Measurements from ENCODE around the gene UROC1. TPM values are rescaled to one million over a fixed set of nuclear protein-coding genes. Genes with fewer than 3 reads are reported as not detected.

UROC1 gene
- total RNA-seq, 1 experiment from 2014 or later = not detected

GRCh38 chr3:126514161-126514560 is 3.4 kb downstream of the UROC1 start:
- Histone ChIP-seq H3K79me2 (ENCODE audit: insufficient read depth, low read length) (no peaks in the 10 kb centered on the region), H3K9me2 (ENCODE audit: insufficient read depth) (no peaks in the 10 kb centered on the region), H3K4me3 (replicated peaks in 1 of 2; ENCODE audit: low read depth in 1 of 2, low read length in 2 of 2) (no peak overlapping the region), H3K4me2 (ENCODE audit: low read length) (no peak overlapping the region), H3K36me3 (ENCODE audit: control insufficient read depth in 1 of 2, insufficient read depth in 2 of 2, low read length in 2 of 2) (no peaks in the 10 kb centered on the region), H4K20me1 (ENCODE audit: insufficient read depth) (no peaks in the 10 kb centered on the region), H3K27ac (ENCODE audit: low read depth, low read length) (no peak overlapping the region), H3K9me3 (ENCODE audit: control insufficient read depth in 1 of 2, insufficient read depth in 1 of 2, low read depth in 1 of 2, low read length in 2 of 2) (no peaks in the 10 kb centered on the region), H3K9ac (ENCODE audit: low read length) (no peak overlapping the region), H3K27me3 (ENCODE audit: insufficient read depth, low read length) (no peaks in the 10 kb centered on the region), H2AFZ (ENCODE audit: low read depth, low read length, poor library complexity, severe bottlenecking) (no peak overlapping the region), H3K4me1 (ENCODE audit: control insufficient read depth in 1 of 2, insufficient read depth in 2 of 2, low read length in 2 of 2) (no peaks in the 10 kb centered on the region; a peak in 1 of 4 replicates)
- no TSS peak for BruUV-seq (replicated peaks)
- DNase-seq (ENCODE audit: low read depth, low spot score) = no peak
- TF ChIP-seq ZNF274 (IDR thresholded peaks at IDR 0.05; ENCODE audit: low read depth, low read length) (no peak), ELF1 (IDR thresholded peaks at IDR 0.05; ENCODE audit: borderline replicate concordance, low read depth) (no peak), RAD21 (IDR thresholded peaks at IDR 0.05; ENCODE audit: low read depth) (no peak), SP1 (IDR thresholded peaks at IDR 0.05; ENCODE audit: low read depth) (no peak), CTCF (IDR thresholded peaks at IDR 0.05 in 2 of 3, conservative IDR thresholded peaks at IDR 0.05 in 1 of 3; ENCODE audit: borderline replicate concordance in 1 of 3, insufficient read depth in 1 of 3, low read depth in 2 of 3, low read length in 2 of 3) (no peak), JUND (IDR thresholded peaks at IDR 0.05) (no peak), POLR2A (IDR thresholded peaks at IDR 0.05; ENCODE audit: borderline replicate concordance, extremely low read depth, insufficient read depth, insufficient read length) (no peak), YY1 (IDR thresholded peaks at IDR 0.05; ENCODE audit: extremely low read depth, insufficient replicate concordance, low read depth, low read length) (no peak), FOSL1 (IDR thresholded peaks at IDR 0.05; ENCODE audit: low read depth) (no peak), SIN3A (IDR thresholded peaks at IDR 0.05; ENCODE audit: low read depth) (no peak), EGR1 (IDR thresholded peaks at IDR 0.05; ENCODE audit: low read depth) (no peak), TCF7L2 (IDR thresholded peaks at IDR 0.05; ENCODE audit: borderline replicate concordance, extremely low read depth, insufficient read depth, insufficient read length) (no peak)
- TF ChIP-seq, protein P1, sequence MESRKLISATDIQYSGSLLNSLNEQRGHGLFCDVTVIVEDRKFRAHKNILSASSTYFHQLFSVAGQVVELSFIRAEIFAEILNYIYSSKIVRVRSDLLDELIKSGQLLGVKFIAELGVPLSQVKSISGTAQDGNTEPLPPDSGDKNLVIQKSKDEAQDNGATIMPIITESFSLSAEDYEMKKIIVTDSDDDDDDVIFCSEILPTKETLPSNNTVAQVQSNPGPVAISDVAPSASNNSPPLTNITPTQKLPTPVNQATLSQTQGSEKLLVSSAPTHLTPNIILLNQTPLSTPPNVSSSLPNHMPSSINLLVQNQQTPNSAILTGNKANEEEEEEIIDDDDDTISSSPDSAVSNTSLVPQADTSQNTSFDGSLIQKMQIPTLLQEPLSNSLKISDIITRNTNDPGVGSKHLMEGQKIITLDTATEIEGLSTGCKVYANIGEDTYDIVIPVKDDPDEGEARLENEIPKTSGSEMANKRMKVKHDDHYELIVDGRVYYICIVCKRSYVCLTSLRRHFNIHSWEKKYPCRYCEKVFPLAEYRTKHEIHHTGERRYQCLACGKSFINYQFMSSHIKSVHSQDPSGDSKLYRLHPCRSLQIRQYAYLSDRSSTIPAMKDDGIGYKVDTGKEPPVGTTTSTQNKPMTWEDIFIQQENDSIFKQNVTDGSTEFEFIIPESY (IDR thresholded peaks at IDR 0.05; ENCODE audit: extremely low read depth, insufficient replicate concordance, low read length) = no peak
- TF ChIP-seq, protein P2, sequence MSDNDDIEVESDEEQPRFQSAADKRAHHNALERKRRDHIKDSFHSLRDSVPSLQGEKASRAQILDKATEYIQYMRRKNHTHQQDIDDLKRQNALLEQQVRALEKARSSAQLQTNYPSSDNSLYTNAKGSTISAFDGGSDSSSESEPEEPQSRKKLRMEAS (IDR thresholded peaks at IDR 0.05) = no peak
- RAD21 ChIA-PET (ENCODE audit: low non-redundant PET in 1 of 2, low total read pairs in 2 of 2, uncharacterized antibody in 2 of 2, unreplicated experiment in 2 of 2) = no interaction called here
- CTCF ChIA-PET = no interaction called here
- no peak for ATAC-seq
- POLR2A ChIA-PET = no interaction called here
- intact Hi-C loops (cut with micrococcal nuclease) = no loop called here

Measured in HCT116 (cell line).